HG03135 (cell line): Measurements from ENCODE around the gene GPR132.
"Not testable (repeated sequence)": the region's sequence is repeated elsewhere in the genome, so short reads cannot be mapped to it uniquely, and the experiment has no call there.

Experiments used
- ATAC-seq: cut with Tn5 transposase; IDR thresholded peaks from one replicate; pipeline ENCODE4 v1.9.1; 2021; ENCODE audit warnings: mild to moderate bottlenecking, moderate library complexity; ENCODE audit not compliant: unreplicated experiment

The GPR132 gene

DNA sequence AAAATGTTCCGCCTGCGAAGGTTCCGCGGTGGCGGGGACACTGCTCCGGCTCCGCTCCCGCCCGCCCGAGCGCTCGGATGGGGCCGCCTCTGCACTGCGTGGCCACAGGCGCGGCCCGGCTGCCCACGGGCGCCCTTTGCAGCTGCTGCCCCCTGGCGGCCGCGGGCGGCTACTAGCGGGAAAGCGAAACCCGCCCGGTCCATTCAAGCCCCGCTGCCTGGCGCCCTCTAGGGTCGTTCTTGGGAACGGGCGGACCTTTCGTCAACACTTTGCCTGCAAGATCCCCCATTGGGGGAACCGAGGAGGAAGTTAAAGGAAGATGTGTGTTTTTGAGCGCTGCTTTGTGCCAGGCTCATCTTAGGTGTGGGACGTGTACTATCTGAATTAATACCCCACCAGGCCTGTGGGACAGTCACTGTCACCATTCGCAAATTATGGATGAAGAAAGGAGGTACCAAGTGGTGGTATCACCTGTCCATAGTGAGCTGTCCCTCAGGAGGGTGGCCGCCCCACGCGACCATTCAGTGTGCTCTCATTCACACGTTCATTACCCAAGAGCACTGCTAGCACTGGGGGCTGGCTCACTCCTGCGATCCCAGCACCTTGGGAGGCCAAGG, 19.4 kb downstream of the GPR132 start:
- peak; percentile 63 for ATAC-seq

DNA sequence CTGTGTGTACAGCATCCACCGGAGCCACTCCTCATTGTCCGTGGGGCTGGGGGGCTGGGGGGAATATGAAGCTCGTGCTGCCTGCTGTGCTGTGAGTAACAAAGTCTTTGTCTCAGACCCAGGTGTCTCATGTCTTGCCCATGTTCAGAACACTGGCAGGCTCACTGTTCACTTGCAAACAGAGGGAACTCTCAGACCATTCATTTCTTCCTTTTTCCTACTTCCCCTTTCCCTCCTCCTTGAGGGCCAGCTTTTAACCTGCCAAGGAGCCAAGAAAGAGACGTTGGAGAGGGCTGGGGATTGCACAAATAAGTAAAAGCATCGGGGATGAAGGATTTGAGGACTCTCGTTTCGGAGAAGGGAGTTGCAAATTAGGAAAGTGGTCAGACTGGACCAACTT, 21.6 kb downstream of the GPR132 start:
- ATAC-seq: no peak

DNA sequence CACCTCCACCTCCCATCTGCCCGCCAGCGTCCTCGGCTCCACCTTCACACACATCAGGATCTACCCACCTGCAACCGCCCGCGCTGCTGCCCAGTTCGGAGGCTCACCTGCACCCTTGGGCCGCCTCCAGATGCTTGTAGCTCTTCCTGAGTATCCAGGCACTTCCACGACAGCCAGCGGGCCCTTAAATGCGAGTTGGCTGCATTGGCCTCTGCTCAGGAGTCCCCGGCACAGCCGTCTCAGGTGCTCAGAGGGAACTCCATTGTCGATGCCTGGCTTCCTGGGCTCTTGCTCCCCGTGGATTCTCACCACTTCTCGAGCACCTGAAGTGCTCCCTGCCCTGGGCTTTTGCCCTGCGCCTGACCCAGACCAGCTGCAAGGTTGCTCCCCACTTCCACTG, 22.4 kb downstream of the GPR132 start:
- ATAC-seq: no peak

- no peak for ATAC-seq
Measured at GRCh38 chr14:105041841-105042765, 23.1 kb downstream of the GPR132 start.

GRCh38 chr14:105039458-105040205, 25.6 kb downstream of the GPR132 start:
- ATAC-seq: no peak

- ATAC-seq: not testable (repeated sequence)
Measured at GRCh38 chr14:105035616-105036015, 29.6 kb downstream of the GPR132 start.

DNA sequence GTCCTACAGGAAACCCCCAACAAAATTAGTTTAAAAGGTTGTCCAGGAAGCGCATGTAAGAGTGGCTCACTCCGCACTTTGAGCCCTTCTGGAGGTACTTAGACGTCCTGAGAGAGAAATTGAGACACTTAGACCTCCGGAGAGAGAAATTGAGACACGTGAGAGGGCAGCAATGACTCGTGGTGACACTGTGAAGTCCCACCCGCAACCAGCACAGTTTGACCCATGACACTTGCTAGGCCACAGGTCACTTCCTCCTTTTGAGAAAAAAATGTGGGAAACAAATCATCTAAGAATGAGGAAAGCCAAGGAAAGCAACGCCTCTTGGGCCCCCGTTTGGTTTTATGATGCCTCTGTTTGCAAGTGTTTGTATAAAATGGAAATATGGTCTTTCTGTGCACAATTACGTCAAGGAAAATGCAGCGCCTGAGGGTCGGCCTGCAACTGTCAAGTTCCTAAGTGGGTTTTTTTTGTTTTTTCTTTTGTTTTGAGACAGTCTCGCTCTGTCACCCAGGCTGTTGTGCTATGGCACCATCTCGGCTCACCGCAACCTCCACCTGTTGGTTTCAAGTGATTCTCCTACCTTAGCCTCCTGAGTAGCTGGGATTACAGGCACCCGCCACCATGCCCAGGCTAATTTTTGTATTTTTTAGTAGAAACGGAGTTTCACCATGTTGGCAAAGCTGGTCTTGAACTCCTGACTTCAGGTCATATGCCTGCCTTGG, 30.8 kb downstream of the GPR132 start:
- no peak for ATAC-seq

GRCh38 chr14:105033412-105033900, 31.8 kb downstream of the GPR132 start:
- ATAC-seq: not testable (repeated sequence)

DNA sequence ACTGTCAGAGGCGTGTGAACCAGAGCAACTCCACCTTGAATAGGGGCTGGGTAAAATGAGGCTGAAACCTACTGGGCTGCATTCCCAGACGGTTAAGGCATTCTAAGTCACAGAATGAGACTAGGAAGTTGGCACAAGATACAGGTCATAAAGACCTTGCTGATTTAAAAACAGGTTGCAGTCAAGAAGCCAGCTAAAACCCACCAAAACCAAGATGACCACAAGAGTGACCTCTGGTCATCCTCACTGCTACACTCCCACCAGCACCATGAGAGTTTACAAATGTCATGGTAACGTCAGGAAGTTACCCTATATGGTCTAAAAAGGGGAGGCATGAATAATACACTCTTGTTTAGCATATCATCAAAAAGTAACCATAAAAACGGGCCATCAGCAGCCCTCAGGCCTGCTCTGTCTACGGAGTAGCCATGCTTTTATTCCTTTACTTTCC, 32.8 kb downstream of the GPR132 start:
- not testable (repeated sequence) for ATAC-seq

DNA sequence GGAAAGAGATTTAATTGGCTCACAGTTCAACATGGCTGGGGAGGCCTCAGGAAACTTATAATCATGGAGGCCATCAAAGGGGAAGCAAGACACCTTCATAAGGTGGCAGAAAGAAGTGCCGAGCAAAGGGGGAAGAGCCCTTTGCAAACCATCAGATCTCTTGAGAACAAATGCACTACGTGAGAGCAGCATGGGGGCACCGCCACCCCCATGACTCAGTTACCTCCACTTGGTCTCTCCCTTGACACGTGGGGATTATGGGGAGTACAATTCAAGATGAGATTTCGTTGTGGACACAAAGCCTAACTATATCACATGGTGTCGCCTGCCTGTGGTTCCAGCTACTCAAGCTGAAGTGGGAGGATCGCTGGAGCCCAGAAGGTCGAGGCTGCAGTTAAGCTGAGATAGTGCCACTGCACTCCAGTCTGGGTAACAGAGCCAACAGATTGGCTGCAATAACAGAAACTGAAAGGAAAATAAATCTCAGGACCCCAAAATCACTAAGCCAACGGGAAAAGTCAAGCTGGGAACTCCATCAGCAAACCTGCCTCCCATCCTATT, 34.3 kb downstream of the GPR132 start:
- no peak for ATAC-seq

GRCh38 chr14:105030194-105030593, 35.0 kb downstream of the GPR132 start:
- no peak for ATAC-seq

- ATAC-seq: no peak
Measured at GRCh38 chr14:105029402-105029801, 35.8 kb downstream of the GPR132 start.

DNA sequence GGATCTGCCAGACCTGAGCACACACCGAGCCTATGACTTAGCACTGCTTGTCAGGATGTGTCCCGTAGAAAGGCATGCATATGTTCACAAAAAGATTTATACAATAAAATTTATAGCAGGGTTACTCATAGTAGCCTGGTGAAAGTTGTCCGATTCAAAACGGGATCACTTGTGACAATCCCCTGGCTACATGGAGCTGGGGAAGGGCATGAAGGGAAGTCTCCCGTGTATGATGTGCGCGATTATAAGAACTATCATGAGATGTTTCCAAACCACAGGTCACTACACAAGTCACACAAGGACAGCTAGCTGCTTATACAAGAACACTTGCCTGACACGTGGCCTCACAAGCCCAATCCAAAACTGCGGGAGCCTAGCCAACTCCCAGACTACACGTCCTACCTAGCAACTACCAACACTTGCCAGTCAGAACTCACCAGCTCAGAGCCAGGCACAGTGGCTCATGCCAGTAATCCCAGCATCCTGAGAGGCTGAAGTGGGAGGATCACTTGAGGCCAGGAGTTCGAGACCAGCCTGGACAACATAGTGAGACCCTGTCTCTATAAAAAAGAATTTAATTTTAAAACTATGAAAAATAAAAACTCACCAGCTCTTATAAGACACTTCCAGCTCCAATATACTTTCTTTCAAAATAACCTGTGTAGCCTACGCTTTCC, 36.8 kb downstream of the GPR132 start:
- ATAC-seq: no peak

GRCh38 chr14:105027718-105028117, 37.5 kb downstream of the GPR132 start:
- ATAC-seq: not testable (repeated sequence)

DNA sequence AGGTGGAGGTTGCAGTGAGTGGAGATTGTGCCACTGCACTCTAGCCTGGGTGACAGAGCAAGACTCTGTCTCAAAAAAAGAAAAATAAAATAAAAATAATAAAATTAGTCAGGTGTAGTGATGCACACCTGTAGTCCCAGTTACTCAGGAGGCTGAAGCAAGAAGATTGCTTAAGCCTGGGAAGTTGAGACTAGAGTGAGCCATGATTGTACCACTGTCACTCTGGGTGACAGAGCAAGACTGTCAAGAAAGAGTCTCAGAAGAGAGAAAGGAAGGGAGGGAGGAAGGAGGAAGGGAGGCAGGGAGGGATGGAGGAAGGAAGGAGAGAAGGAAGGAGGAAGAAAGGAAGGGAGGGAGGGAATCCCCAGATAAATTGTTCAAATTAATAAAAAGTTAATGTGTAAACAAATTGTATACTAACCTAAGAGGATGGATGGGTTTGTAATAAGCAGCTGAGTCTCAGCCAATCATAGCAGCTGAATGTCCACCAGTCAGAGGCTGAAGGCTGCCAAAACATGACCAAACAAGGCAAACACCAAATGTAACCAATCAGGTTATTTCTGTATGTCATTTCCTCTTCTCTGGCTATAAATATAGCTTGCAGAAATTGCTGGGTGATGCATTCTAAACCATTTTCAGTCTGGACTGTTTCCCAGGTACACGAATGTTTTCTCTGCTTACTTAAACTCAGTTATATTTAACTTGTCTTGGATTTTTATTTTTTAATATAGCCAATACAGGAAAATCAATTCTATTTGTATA, 38.2 kb downstream of the GPR132 start:
- ATAC-seq: no peak

- ATAC-seq: no peak
Measured at GRCh38 chr14:105026033-105026785, 39.0 kb downstream of the GPR132 start.

GRCh38 chr14:105025429-105025828, 39.8 kb downstream of the GPR132 start:
- no peak for ATAC-seq

GRCh38 chr14:105023791-105024480, 41.3 kb downstream of the GPR132 start:
- no peak for ATAC-seq
